Measurements from ENCODE around the gene JAZF1. TPM values are rescaled to one million over a fixed set of nuclear protein-coding genes. Genes with fewer than 3 reads are reported as not detected.

JAZF1 gene
- polyA plus RNA-seq, 3 donors, result 12.1 to 18.1 (median 17.2) TPM

- no peak overlapping the region for H3K4me3 Mint-ChIP-seq
- peaks cover 0 to 5% (median 0%) of the 10 kb centered on the region in 7 donors for H3K9me3 Mint-ChIP-seq
- H3K27me3 Mint-ChIP-seq (ENCODE audit: low read depth in 3 of 3), result peaks cover 0 to 5% (median 0%) of the 10 kb centered on the region in 3 donors
- no peaks in the 10 kb centered on the region for H3K27me3 ChIP-seq (ENCODE audit: control insufficient read depth in 2 of 2, insufficient read depth in 2 of 2, low read length in 2 of 2)
- H4K20me1 ChIP-seq (ENCODE audit: insufficient read depth, low read length), result peaks cover 49% of the 10 kb centered on the region
- no peak overlapping the region for H3K9ac ChIP-seq (ENCODE audit: insufficient read depth, low read length, poor library complexity, severe bottlenecking)
- no peaks in the 10 kb centered on the region for H3K79me2 ChIP-seq (ENCODE audit: insufficient read depth, low read length)
- no peaks in the 10 kb centered on the region for H3K4me1 ChIP-seq (ENCODE audit: control insufficient read depth in 1 of 2, insufficient read depth in 2 of 2, low read length in 2 of 2)
- no peak overlapping the region for H3K4me2 ChIP-seq (replicated peaks; ENCODE audit: extremely low read depth, low read length, poor library complexity, severe bottlenecking)
- no peak overlapping the region for H2AFZ ChIP-seq (ENCODE audit: insufficient read depth, low read depth, low read length, poor library complexity, severe bottlenecking)
- intact Hi-C loops (cut with micrococcal nuclease), result no loop called here
- H3K36me3 Mint-ChIP-seq, result peaks cover 32 to 40% of the 10 kb centered on the region in 2 donors
- no peak for DNase-seq
- no peak overlapping the region for H3K27ac ChIP-seq (ENCODE audit: low read depth in 1 of 2, low read length in 2 of 2)
- 79% methylated on average over 8 of the region's 13 CpGs for WGBS (ENCODE audit: insufficient coverage)
- no peak overlapping the region for H3K27ac Mint-ChIP-seq
- peaks cover 0 to 15% of the 10 kb centered on the region in 2 donors for H3K36me3 ChIP-seq (replicated peaks in 1 of 2; ENCODE audit: control insufficient read depth in 1 of 2, insufficient read depth in 2 of 2, low read length in 2 of 2)
- no peak for TF ChIP-seq CTCF (IDR thresholded peaks at IDR 0.05)
- no peaks in the 10 kb centered on the region for H3K4me1 Mint-ChIP-seq
- H3K4me3 ChIP-seq (replicated peaks in 1 of 3; ENCODE audit: low read depth in 2 of 3, low read length in 3 of 3), result no peak overlapping the region
- H3K9me3 ChIP-seq (replicated peaks in 1 of 2; ENCODE audit: control insufficient read depth in 1 of 2, insufficient read depth in 1 of 2, low read length in 2 of 2), result no peaks in the 10 kb centered on the region
Measured at GRCh38 chr7:27873981-27874957, 306.3 kb downstream of the JAZF1 start.

- peaks cover 43 to 44% of the 10 kb centered on the region in 2 donors for H3K36me3 Mint-ChIP-seq
- H3K9ac ChIP-seq (ENCODE audit: insufficient read depth, low read length, poor library complexity, severe bottlenecking), result no peak overlapping the region
- H3K36me3 ChIP-seq (replicated peaks in 1 of 2; ENCODE audit: control insufficient read depth in 1 of 2, insufficient read depth in 2 of 2, low read length in 2 of 2), result peaks cover 0 to 23% of the 10 kb centered on the region in 2 donors
- DNase-seq, result no peak
- H3K4me1 Mint-ChIP-seq, result no peaks in the 10 kb centered on the region
- no peaks in the 10 kb centered on the region for H3K27me3 ChIP-seq (ENCODE audit: control insufficient read depth in 2 of 2, insufficient read depth in 2 of 2, low read length in 2 of 2)
- H3K4me3 ChIP-seq (replicated peaks in 1 of 3; ENCODE audit: low read depth in 2 of 3, low read length in 3 of 3), result no peak overlapping the region
- no peaks in the 10 kb centered on the region for H3K79me2 ChIP-seq (ENCODE audit: insufficient read depth, low read length)
- H3K4me2 ChIP-seq (replicated peaks; ENCODE audit: extremely low read depth, low read length, poor library complexity, severe bottlenecking), result no peak overlapping the region
- no peaks in the 10 kb centered on the region for H3K4me1 ChIP-seq (ENCODE audit: control insufficient read depth in 1 of 2, insufficient read depth in 2 of 2, low read length in 2 of 2)
- peaks cover 0 to 5% (median 0%) of the 10 kb centered on the region in 7 donors for H3K9me3 Mint-ChIP-seq
- intact Hi-C loops (cut with micrococcal nuclease), result no loop called here
- no peak overlapping the region for H3K27ac ChIP-seq (ENCODE audit: low read depth in 1 of 2, low read length in 2 of 2)
- peaks cover 53% of the 10 kb centered on the region for H4K20me1 ChIP-seq (ENCODE audit: insufficient read depth, low read length)
- TF ChIP-seq CTCF (IDR thresholded peaks at IDR 0.05), result no peak
- no peaks in the 10 kb centered on the region for H3K9me3 ChIP-seq (replicated peaks in 1 of 2; ENCODE audit: control insufficient read depth in 1 of 2, insufficient read depth in 1 of 2, low read length in 2 of 2)
- H2AFZ ChIP-seq (ENCODE audit: insufficient read depth, low read depth, low read length, poor library complexity, severe bottlenecking), result no peak overlapping the region
- WGBS (ENCODE audit: insufficient coverage), result 95% methylated on average over 10 of the region's 17 CpGs
- H3K4me3 Mint-ChIP-seq, result no peak overlapping the region
- H3K27me3 Mint-ChIP-seq (ENCODE audit: low read depth in 3 of 3), result peaks cover 0 to 5% (median 0%) of the 10 kb centered on the region in 3 donors
- no peak overlapping the region for H3K27ac Mint-ChIP-seq
Measured at GRCh38 chr7:27872356-27873275, 308.0 kb downstream of the JAZF1 start.
